ENCODE measurements around the gene TLR5. TPM values are rescaled to one million over a fixed set of nuclear protein-coding genes. Genes with fewer than 3 reads are reported as not detected.

TLR5 gene
- total RNA-seq, 1 donor from 2014 or later = 2.5 TPM

DNA sequence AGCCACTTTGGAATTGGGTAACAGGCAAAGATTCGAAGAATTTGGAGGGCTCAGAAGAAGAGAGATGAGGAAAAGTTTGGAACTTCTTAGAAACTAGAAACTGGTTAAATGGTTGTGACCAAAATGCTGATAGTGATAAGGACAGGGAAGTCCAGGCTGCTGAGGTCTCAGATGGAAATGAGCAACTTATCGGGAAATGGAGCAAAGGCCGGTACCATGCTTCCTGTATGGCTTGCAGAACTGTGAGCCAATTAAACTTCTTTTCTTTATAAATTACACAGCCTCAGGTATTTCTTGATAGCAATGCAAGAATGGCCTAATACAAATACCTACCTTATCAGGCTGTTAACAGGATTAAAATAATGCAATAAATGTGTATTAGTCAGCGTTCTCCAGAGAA is 9.4 kb upstream of the TLR5 start:
- ATAC-seq (no peak), DNase-seq (no peak)
- intact Hi-C loops (cut with micrococcal nuclease) = no loop called here

DNA sequence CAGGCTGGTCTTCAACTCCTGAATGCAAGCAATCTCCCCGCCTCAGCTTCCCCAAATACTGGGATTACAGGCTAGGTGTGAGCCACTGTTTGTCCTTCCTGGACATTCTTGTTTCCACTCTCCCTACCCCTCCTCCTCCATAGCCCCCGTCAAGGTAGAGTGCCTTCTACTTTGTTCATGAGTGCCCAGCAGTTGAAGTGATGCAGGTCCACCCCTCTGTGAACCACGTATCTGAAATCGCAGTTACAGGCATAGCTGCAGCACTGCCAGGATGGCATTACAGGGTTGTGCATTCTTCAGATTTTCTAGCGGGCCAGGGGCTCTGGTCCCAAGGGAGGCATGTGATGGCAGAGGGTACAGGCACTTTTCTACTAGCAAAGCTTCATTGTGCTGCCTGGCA is 7.4 kb upstream of the TLR5 start:
- DNase-seq (no peak), ATAC-seq (no peak)
- intact Hi-C loops (cut with micrococcal nuclease) = no loop called here

DNA sequence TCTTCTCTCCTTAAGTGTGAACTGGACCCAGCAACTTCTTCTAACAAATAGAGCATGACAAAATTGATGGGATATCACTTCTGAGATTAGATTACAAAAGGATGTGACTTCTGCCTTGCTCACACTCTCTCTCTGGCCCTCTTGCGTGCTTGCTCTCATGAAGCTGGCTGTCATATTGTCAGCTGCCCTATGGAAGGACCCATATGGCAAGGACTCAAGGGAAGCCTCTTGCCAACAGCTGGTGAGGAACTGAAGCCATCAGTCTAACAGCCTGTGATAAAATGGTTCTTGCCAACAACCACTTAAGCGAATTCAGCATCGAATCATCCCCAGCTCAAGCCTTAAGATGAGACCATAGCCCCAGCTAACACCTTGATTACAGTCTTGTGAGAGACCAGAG is 4.8 kb upstream of the TLR5 start:
- intact Hi-C loops (cut with micrococcal nuclease) = no loop called here
- DNase-seq (no peak), ATAC-seq (no peak)

DNA sequence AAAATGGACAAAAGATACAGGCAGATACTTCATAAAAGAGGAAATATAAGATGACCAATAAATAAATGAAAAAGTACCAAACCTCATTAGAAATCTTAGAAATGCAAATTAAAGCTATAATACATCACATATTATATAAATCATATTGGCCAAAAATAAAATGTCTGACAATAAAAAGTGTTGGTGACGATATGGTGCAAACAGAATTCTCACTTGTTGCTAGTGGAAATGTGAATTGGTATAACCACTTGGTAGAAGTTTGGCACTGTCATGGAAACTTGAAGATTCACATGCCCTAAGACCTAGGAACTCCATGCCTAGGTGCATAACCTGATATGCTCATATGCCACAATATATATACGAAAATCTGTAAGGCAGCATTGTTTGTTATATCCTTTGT is 4.4 kb upstream of the TLR5 start:
- DNase-seq (no peak), ATAC-seq (no peak)
- intact Hi-C loops (cut with micrococcal nuclease) = no loop called here

DNA sequence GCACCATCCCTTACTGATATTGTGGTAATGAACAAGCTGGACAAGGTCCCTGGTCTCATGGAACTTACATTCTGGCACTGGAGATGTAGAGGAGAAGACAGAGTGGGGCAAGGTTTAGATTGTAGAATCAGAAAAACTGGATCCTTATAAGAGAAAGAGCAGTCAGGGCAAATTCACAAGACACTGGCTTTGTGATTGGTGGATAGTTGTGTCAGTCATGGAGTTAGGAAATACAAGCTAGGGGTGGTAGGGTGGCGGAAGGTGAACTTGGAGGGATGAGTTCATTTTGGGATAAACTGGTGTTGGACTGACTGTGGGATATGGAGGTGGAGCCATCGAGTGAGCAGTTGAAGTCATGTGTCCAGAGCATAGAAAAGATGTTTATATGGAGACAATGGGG is 3.7 kb upstream of the TLR5 start:
- ATAC-seq (no peak), DNase-seq (no peak)
- intact Hi-C loops (cut with micrococcal nuclease) = no loop called here

DNA sequence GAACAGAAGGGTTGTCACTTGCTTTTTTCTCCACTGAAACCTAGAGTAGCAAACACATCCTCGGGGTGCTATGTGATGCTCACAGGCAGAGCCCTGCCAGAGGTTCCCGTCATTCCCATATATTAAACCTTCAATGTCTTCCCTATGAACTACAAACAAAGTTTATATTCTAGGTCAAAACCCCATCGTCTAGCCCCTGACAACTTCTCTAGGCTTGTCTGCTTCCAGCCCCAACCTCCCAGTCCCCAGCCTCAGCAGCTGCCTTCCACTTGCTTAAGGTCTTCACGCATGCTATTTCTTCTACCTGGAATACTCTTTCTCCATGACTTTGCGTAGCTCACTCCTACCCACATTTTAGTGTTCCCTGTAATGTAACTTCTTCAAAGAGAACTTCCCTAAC is 1.9 kb upstream of the TLR5 start:
- no peak for DNase-seq
- ATAC-seq = no peak
- intact Hi-C loops (cut with micrococcal nuclease) = no loop called here

DNA sequence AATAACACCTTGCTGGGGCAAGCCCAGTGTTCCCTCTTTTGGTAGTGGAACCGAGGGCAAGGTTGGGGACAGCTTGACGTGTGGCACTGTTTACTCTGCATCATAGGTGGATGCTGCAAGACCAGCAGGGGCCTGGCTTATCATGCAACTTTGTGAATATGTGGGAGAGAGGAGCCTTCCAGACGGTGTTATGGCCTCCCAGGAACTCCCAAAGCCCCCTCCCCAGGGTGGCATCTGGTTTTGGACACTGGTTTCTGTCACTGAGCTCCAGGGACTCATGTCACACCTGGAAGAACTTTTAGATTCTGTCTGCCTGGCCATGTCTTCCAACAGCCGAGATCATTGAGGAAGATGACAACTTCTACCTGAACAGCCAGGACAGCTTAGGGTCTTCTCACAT is 1.4 kb upstream of the TLR5 start:
- DNase-seq (no peak), ATAC-seq (no peak)
- intact Hi-C loops (cut with micrococcal nuclease) = no loop called here

DNA sequence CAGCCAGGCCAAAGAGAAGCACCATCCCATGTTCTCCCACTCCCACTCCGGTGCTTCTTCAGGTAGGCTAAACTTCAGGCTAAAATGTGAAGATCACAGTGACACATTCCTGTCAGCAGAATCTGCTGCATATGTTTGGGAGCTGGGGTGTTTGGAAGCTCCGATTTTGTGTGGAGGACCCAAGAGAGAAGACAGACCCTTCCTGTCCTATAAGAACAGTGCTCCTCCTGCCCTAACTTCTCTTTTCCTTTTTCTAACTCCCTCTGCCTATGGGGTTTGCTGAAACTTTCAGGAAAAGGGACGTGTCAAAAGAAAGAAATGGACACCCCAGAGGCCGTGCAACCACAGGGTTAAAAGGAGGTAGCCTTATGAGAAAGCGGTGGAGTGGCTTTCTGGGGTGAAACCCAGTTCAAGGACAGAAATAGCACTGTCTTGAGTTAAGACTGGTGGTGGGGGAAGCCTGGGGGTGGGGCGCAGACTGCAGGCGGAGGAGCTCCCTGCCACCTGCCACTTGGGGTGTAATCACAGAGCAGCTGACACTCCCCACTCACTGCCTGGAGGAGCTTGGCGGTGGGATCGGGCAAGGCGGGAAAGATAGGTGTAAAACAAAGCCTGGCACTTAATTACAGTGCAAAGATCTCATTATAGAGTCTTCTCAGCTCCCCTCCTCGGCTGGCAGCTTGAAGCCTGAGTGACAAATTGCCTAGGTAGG is 645 bp upstream of the TLR5 start:
- no peak for DNase-seq
- ATAC-seq = peak; percentile 6
- intact Hi-C loops (cut with micrococcal nuclease) = no loop called here

DNA sequence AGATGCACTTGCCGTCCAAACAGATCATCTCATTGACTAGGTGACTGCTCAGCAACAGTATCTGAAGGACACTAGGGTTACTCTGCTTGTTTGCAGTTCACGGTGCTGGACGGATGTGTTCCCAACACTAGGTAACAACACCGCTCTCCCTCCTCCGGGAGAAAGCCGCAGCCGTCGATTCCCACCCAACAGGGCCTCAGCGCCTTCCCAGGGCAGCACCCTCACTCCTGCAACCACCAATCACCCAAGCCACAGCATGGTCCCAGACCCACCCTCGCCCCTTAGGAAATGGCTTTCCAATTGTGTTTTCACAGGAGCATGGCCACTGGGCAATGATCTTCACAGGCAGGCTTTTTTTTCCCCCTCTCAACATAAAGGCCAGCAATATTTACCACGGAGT is 779 bp downstream of the TLR5 start:
- intact Hi-C loops (cut with micrococcal nuclease) = no loop called here
- DNase-seq = no peak
- no peak for ATAC-seq

DNA sequence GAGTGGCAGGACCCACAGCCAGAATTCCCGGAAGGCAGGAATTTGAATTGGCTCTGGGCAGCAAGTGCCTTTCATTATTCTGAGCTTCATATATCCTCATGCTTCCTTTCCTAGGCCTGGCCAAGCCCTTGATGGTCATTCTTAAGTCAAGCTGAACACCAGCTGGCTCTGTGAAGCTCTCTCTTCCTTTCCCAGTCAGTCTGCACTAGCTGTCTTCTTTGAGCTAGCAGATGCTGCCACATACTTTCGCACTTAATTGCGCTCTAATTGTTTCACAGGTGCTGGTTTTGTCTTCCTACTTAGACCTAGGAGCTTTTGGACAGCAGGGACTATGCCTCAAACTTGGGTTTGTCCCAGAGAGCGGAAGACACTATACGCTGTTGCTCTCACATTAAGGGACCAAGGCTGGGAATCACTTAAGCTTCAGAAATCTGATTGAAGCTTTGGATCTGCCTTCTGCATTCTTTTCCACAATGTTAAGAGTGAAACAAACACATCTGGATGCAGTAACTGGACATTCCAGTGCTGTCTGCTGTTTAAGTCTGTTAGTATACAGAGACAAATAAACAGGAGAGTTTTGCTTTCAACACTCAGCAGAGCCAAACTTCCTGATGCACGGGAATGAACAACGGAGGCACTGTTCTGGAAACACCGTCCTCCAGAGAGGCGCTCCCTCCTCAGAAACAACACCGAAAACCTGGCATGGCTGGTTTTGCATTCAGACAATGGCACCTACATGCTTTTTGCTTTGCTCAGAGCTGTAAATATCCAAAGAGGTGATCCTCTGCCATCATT is 2.2 kb downstream of the TLR5 start:
- intact Hi-C loops (cut with micrococcal nuclease) = no loop called here
- DNase-seq (no peak), ATAC-seq (no peak)

DNA sequence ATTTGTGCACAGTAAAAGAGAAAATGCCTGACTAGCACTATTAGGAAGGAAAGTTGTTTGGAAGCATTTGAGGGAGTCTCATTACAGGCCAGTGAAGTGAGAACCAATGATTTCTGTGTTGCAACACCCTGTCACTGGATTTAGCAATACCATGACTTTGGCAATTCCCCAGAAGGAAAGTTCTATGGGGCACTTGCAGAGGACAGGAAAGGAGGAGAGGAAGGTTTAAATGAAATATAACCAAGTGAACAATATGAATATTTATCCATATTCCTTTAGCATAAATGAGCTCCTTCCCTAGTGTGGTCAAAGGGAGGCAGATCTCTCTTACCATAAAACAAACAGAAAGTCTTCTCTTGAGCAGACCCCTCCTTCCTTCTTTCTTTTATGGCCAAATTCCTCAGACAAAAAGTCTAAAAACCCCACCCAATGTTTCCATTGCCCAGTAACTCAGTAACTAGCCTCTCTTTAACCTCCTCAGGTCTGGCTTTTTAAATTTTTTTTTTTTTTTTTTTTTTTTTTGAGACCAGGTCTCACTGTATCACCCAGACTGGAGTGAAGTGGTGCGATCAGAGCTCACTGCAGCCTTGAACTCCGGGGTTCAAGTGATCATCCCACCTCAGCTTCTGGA is 5.5 kb downstream of the TLR5 start:
- DNase-seq = no peak
- intact Hi-C loops (cut with micrococcal nuclease) = loop anchor here (10.0 kb wide), 1 partner anchor 547 kb away; no protein-coding TSS in a partner anchor
- ATAC-seq = peak; percentile 62

DNA sequence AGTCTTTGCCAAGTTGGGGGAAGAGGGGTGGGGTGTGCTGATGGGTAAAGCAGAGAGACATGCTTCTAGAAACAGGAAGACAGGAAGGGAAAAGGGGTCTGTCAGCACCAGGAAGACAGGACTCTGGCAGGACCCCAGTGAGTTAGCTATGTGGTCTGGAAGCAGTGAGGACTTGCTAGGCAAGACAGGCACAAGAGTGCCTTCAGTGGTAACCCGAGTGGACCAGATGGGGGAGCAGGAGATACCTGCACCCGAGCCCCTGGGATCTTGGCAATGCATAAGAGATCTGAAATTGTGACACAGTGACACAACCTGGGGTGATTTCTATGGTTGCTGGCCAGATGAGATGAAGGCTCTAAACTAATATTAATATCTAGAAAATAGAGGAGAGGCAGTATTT is 7.0 kb downstream of the TLR5 start:
- ATAC-seq = no peak
- intact Hi-C loops (cut with micrococcal nuclease) = loop anchor here (10.0 kb wide), 1 partner anchor 549 kb away; no protein-coding TSS in a partner anchor

DNA sequence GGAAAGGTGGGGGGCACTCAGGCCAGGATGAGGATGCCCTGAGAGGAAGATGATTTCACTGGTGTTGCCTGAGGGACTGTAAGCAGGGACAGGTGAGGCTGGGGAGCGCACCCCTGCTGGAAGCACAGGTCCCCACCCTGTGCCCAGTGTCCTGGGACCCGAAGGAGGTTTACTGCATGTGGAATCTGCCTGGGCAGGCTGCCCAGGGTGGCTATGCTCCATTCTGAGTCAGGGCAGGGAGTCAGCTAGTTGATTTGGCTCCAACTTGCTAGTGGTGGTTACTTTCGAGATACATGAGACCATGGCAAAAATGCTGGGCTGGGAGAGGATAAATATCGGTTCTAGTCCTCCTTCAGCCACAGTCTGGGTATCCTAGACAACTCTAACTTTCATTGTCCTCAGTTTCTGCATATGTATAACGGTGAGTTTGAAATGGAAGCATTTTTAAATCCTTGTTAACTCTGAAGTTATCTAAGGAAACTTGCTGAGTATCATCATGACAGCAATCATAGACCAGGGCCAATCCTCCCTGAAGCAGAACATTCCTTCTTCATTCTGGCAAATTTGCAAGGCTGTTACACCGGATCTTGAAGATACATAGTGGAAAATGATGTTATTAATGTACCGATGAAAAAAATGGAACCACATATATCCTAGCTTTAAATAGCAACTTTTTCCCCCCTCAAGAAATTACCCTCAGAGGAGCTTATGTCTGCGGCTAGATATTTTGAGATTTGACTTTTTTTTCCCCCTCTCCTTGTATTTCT is 7.7 kb downstream of the TLR5 start:
- intact Hi-C loops (cut with micrococcal nuclease) = loop anchor here (10.0 kb wide), 1 partner anchor 549 kb away; no protein-coding TSS in a partner anchor
- DNase-seq = peak; percentile 60
- ATAC-seq = peak; percentile 13

More for the DNA sequence above, 7.0 kb downstream of the TLR5 start:
- no peak for DNase-seq

DNA sequence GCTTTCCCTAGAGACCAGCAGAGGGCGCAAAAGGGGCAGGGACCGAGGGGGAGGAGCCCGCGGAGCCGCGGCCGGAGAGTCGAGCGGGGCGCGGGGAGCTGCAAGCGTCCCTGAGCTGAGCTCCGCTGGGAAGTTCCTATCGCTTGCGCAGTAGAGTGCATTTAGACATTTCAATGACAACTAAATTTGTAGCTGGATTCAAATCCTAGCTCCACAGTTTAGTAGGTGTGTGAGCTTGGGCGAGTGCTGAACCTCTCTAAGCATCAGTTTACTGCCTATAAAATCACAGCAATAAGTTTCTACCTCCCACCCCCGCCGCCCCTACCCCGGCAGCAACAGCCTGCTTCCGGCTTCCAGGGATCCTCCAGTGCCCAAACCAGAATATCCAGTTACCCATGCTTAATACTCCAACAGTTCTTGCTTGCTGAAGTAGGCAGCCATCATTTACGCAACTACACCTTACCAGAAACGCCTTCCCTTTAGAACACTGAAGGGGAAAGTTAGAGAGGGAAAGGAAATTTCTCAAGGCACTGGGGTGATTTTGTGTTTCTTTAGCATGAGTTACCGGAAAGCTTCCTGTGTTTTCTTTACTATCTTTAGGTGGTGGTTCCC is 9.1 kb downstream of the TLR5 start:
- DNase-seq (peak; percentile 91), ATAC-seq (peak; percentile 91)
- intact Hi-C loops (cut with micrococcal nuclease) = loop anchor here (10.0 kb wide), 1 partner anchor 551 kb away; no protein-coding TSS in a partner anchor

DNA sequence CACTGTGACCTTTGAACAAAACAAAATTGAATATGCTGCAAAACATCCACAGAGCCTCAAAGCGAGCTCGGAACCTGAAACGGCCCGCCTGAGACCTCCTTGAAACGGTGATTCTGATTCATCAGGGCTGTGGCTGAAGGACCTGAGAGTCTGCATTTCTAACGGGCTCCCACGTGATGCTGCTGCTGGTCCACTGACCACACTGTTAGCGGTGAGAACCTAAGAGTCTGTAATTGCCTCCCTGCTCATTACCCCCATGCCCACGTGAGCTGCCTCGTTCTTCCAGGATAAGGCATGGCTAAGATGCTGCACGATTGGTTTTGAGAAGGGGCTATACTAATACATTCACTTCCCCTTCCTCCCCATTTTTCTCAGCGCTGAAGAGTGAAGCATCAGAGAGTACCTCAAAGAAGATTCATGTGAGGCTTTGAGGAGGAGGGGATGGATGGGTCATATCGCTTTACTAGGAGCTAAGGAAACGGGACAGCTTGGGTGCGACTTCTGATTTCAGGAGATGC is 9.7 kb downstream of the TLR5 start:
- ATAC-seq (peak; percentile 2), DNase-seq (no peak)
- intact Hi-C loops (cut with micrococcal nuclease) = loop anchor here (10.0 kb wide), 1 partner anchor 551 kb away; no protein-coding TSS in a partner anchor

DNA sequence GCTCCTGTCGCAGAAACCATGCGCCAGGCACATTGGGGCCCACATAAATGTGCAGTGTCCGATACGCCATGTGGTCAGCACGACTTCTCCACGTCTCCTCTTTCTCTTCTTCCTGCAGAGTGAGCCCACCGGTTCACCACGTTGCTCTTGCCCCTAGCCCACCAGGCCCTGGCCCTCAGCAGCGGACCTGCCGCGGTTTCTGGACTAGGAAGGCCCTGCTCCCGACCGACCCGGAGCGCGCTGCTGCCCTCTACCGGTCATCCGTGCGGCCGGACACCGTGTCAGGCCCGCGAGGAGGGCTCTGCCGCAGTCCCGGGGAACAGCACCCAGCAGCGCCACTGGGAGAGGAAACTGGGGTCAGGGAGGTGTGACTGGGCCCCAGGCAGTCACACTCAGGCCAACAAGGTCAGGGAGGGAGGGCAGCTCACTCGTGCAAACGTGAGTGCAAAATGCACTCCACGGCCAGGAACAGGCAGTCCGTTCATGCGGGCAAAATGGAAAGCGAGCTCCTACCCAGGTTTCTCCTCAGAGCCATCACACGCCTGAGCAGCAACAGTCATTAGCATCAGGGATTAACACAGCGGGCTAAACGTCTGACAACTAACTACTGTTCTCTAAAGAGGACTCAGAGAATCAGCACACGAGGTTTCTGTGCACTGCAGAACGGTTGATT is 13.7 kb downstream of the TLR5 start:
- DNase-seq = peak; percentile 88
- ATAC-seq = peak; percentile 82
- intact Hi-C loops (cut with micrococcal nuclease) = no loop called here

DNA sequence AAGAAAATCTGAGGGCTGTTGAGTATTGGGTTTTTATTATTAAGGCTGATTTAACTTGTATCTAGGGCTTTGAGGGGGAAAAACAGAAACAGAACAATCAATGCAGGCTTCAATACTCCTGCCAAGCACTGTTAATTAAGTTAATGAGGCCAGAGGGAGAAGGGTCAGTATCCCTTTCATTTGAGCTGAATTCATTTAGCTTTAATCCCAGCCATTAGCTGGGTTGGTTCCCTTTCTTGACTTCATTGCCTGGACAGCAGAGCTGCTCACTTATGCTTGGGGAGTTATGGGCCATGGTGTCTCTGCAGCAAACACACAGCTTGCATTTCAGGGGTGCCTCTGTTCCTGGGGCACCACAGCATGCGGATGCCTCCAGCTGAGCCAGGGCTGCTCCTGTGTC is 16.3 kb downstream of the TLR5 start:
- no peak for ATAC-seq
- DNase-seq = no peak
- intact Hi-C loops (cut with micrococcal nuclease) = no loop called here

DNA sequence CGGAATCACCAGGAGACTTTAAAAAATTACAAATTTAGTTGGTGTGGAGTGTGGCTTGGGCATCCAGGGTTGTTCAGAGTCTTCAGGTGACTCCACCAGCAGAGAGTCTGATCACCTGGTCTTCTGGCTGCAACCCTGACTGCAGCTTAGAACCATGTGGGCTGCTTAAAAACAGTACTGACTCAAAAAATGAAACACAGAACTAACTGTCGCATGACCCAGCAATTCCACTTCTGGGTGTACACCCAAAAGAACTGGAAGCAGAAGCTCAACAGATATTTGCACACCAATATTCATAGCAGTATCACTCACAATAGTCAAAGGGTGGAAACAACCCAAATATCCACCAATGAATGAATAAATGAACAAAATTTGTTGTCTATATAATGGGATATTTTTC is 17.3 kb downstream of the TLR5 start:
- no peak for ATAC-seq
- intact Hi-C loops (cut with micrococcal nuclease) = no loop called here

More for the DNA sequence above, 17.3 kb downstream of the TLR5 start:
- DNase-seq = no peak

Data from left ventricle myocardium superior (tissue), 1 donor.